GM21576 (cell line): Measurements from ENCODE around the gene ARHGAP42.

Experiments
- ATAC-seq: cut with Tn5 transposase; IDR thresholded peaks from one replicate; pipeline ENCODE4 v1.9.1; 2021; ENCODE audit warnings: mild to moderate bottlenecking, moderate library complexity; ENCODE audit not compliant: unreplicated experiment

The ARHGAP42 gene

GRCh38 chr11:100903284-100903683 lies 216.2 kb downstream of the ARHGAP42 start:
- no peak for ATAC-seq

- no peak for ATAC-seq
These were observed 218.6 kb downstream of the ARHGAP42 start for GRCh38 chr11:100905684-100906083.

GRCh38 chr11:100908746-100909145 lies 221.7 kb downstream of the ARHGAP42 start:
- ATAC-seq: peak; percentile 47

- peak; percentile 93 for ATAC-seq
These were observed 223.7 kb downstream of the ARHGAP42 start for GRCh38 chr11:100910808-100911207.

- no peak for ATAC-seq
These were observed 227.5 kb downstream of the ARHGAP42 start for GRCh38 chr11:100914415-100915110.

GRCh38 chr11:100918551-100919500 lies 231.7 kb downstream of the ARHGAP42 start:
- no peak for ATAC-seq

GRCh38 chr11:100920593-100920992 lies 233.5 kb downstream of the ARHGAP42 start:
- no peak for ATAC-seq

- ATAC-seq: no peak
These were observed 235.0 kb downstream of the ARHGAP42 start for GRCh38 chr11:100922121-100922520.

GRCh38 chr11:100923555-100923954 lies 236.5 kb downstream of the ARHGAP42 start:
- no peak for ATAC-seq

GRCh38 chr11:100925935-100926334 lies 238.8 kb downstream of the ARHGAP42 start:
- ATAC-seq: peak; percentile 86

GRCh38 chr11:100927579-100927978 lies 240.5 kb downstream of the ARHGAP42 start:
- no peak for ATAC-seq

- no peak for ATAC-seq
These were observed 241.3 kb downstream of the ARHGAP42 start for GRCh38 chr11:100928426-100928825.

- ATAC-seq: peak; percentile 64
These were observed 242.3 kb downstream of the ARHGAP42 start for GRCh38 chr11:100929377-100929776.

GRCh38 chr11:100930185-100930778 lies 243.2 kb downstream of the ARHGAP42 start:
- no peak for ATAC-seq

- peak; percentile 42 for ATAC-seq
These were observed 245.5 kb downstream of the ARHGAP42 start for GRCh38 chr11:100932474-100933100.

- no peak for ATAC-seq
These were observed 249.7 kb downstream of the ARHGAP42 start for GRCh38 chr11:100936781-100937180.

GRCh38 chr11:100939571-100939970 lies 252.5 kb downstream of the ARHGAP42 start:
- ATAC-seq: no peak

GRCh38 chr11:100940111-100940510 lies 253.0 kb downstream of the ARHGAP42 start:
- no peak for ATAC-seq

GRCh38 chr11:100941033-100941432 lies 253.9 kb downstream of the ARHGAP42 start:
- ATAC-seq: no peak

- ATAC-seq: no peak
These were observed 254.9 kb downstream of the ARHGAP42 start for GRCh38 chr11:100942016-100942415.

GRCh38 chr11:100948936-100949335 lies 261.8 kb downstream of the ARHGAP42 start:
- ATAC-seq: no peak
